Keratinocyte (primary cell): ENCODE measurements around the gene SAMHD1.

Experiments used
- EZH2 ChIP-seq: IDR thresholded peaks from one replicate; pipeline ENCODE4 v1.6.1; 2012; ENCODE audit warnings: inconsistent platforms, mild to moderate bottlenecking, low read length, moderate library complexity
- TF ChIP-seq, protein P1 (sequence below), 3 experiments: IDR thresholded peaks in 1 of 3; conservative IDR thresholded peaks in 1 of 3; optimal IDR thresholded peaks in 1 of 3; 2 replicates in 2 of 3; 3 replicates in 1 of 3; pipeline versions ENCODE3 to v1.5.1; 2011; ENCODE audit warnings: low read length in 3 of 3, mild to moderate bottlenecking in 3 of 3, moderate library complexity in 2 of 3, control low read depth in 1 of 3, inconsistent platforms in 1 of 3; ENCODE audit not compliant: insufficient read depth in 2 of 3; ENCODE audit errors: extremely low read depth in 1 of 3

DNA sequence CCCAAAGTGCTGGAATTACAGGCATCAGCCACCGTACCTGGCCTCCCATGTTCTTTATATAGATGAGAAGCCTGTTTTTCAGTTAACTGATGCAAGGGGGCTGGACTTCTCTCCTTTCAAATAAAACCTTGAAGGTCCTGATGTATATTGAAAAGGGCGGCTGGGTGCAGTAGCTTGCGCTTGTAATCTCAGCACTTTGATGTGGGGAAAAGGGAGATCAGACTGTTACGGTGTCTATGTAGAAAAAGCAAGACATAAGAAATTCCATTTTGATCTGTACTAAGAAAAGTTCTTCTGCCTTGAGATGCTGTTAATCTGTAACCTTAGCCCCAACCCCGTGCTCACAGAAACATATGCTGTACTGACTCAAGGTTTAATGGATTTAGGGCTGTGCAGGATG, 16.1 kb upstream of the SAMHD1 start:
- TF ChIP-seq, protein P1, sequence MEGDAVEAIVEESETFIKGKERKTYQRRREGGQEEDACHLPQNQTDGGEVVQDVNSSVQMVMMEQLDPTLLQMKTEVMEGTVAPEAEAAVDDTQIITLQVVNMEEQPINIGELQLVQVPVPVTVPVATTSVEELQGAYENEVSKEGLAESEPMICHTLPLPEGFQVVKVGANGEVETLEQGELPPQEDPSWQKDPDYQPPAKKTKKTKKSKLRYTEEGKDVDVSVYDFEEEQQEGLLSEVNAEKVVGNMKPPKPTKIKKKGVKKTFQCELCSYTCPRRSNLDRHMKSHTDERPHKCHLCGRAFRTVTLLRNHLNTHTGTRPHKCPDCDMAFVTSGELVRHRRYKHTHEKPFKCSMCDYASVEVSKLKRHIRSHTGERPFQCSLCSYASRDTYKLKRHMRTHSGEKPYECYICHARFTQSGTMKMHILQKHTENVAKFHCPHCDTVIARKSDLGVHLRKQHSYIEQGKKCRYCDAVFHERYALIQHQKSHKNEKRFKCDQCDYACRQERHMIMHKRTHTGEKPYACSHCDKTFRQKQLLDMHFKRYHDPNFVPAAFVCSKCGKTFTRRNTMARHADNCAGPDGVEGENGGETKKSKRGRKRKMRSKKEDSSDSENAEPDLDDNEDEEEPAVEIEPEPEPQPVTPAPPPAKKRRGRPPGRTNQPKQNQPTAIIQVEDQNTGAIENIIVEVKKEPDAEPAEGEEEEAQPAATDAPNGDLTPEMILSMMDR (optimal IDR thresholded peaks at IDR 0.05 in 1 of 3, IDR thresholded peaks at IDR 0.05 in 1 of 3, conservative IDR thresholded peaks at IDR 0.05 in 1 of 3; ENCODE audit: extremely low read depth in 1 of 3, insufficient read depth in 2 of 3, low read length in 3 of 3): no peak
- no peak for TF ChIP-seq EZH2
